ENCODE data around the gene DMP1.

DMP1 gene, protein sequence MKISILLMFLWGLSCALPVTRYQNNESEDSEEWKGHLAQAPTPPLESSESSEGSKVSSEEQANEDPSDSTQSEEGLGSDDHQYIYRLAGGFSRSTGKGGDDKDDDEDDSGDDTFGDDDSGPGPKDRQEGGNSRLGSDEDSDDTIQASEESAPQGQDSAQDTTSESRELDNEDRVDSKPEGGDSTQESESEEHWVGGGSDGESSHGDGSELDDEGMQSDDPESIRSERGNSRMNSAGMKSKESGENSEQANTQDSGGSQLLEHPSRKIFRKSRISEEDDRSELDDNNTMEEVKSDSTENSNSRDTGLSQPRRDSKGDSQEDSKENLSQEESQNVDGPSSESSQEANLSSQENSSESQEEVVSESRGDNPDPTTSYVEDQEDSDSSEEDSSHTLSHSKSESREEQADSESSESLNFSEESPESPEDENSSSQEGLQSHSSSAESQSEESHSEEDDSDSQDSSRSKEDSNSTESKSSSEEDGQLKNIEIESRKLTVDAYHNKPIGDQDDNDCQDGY

GRCh38 chr4:87649980-87650379 lies at the start of gene DMP1:
TSS of gene DMP1 (plus strand) at chr4:87650280. CDS start at chr4:87656493, 6,213 bp downstream.
- no peak for DNase-seq

GRCh38 chr4:87601361-87601760 lies 48.7 kb upstream of the DMP1 start:
- DNase-seq = no peak

- no peak for DNase-seq
These were observed 41.9 kb upstream of the DMP1 start, which contains the start of gene DSPP for GRCh38 chr4:87608229-87608628. TSS of gene DSPP (plus strand) at chr4:87608529. CDS start at chr4:87610909, 2,380 bp downstream.

DNA sequence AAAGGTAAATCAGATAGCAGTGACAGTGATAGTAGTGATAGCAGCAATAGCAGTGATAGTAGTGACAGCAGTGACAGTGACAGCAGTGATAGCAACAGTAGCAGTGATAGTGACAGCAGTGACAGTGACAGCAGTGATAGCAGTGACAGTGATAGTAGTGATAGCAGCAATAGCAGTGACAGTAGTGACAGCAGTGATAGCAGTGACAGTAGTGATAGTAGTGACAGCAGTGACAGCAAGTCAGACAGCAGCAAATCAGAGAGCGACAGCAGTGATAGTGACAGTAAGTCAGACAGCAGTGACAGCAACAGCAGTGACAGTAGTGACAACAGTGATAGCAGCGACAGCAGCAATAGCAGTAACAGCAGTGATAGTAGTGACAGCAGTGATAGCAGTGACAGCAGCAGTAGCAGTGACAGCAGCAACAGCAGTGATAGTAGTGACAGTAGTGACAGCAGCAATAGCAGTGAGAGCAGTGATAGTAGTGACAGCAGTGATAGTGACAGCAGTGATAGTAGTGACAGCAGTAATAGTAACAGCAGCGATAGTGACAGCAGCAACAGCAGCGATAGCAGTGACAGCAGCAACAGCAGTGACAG lies 35.7 kb upstream of the DMP1 start:
- no peak for DNase-seq

- DNase-seq = no peak
These were observed 33.8 kb upstream of the DMP1 start for GRCh38 chr4:87616268-87616667.

- DNase-seq = no peak
These were observed 30.0 kb upstream of the DMP1 start for GRCh38 chr4:87620086-87620485.

DNA sequence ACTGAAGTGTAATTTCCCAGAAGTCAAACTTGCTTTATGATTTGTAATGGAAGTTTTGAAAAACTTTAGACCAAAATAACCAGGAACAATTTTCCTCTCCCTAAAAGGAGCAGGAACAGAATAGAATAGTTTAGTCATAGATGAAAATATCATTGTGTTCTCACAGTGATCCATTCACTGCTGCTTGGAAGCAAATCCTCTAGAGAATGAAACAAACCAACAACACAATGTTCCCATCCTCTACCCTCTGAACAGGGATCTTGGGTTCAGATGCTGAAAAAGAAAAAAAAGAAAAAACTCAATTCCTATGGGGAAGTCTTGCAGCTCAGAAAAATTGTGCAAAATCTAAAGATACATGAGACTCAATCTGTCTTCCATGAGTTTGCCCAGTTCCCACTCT lies 29.6 kb upstream of the DMP1 start:
- DNase-seq = no peak

DNA sequence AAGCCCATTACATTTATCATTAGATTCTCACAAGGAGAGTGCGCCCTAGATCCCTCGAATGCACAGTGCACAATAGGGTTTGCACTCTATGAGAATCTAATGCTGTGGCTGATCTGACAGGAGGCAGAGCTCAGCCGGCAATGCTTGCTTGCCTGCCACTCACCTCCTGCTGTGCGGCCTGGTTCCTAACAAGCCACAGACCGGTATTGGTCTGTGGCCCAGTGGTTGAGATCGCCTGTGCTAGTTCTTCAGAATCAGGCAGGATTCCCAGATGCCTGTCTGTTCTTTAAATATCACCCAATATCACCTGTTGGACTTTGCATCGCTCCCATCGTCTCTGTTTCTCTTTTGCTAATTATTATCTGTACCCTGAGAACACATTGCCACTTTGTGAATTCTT lies 27.8 kb upstream of the DMP1 start:
- DNase-seq = no peak

DNA sequence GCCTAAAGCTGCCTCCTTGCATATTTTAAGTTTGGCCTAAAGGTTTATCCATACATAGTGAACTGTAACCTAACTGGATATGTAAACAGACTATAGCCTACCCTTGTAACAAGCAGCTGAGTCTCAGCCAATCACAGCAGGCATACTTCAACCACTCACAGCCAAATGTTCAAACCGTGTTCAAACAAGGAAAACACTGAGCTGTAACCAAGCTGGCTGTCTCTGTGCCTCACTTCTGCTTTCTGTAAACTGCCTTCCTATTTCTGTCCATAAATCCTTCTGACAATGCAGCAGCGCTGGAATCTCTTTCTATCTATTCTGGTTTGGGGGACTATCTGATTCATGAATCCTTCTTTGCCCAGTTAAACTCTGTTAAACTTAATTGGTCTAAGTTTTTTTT lies 25.4 kb upstream of the DMP1 start:
- no peak for DNase-seq

DNA sequence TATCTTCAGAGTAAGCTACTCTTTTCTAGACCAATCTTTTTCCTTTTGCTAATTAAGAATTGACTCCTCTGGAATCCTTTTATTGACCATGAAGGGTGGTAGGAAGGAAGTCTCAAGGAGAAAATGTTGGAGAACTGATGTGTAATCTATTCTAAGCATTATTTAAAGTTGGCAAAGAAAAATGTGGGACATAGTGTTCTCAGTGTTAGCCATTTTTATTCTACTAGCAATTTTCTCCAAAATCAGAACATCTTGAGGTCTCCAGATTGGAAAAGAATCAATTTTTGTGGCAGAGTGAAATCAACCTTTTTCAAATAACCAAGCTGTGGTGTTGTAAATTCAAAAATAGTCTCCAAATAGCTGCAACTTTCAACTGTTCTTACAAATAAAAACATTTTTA lies 18.4 kb upstream of the DMP1 start:
- DNase-seq = no peak

DNA sequence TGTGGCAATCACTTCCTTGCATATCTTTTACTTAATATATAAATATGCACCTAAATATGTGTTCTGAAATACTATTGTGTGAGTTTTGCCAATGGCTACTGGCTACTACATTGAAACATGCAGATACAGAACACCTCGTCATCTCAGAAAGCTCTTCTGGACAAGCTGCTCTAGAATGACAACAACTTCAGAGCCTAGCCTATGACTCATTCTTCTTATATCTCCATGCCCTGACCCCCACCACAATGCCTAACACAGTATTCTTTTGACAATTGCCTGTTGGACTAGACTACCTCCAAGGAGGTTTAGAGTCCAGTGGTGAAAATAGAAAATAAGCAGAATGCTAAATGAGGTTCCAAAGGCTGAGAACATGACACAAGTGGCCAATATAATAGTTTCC lies 17.6 kb upstream of the DMP1 start:
- no peak for DNase-seq

DNA sequence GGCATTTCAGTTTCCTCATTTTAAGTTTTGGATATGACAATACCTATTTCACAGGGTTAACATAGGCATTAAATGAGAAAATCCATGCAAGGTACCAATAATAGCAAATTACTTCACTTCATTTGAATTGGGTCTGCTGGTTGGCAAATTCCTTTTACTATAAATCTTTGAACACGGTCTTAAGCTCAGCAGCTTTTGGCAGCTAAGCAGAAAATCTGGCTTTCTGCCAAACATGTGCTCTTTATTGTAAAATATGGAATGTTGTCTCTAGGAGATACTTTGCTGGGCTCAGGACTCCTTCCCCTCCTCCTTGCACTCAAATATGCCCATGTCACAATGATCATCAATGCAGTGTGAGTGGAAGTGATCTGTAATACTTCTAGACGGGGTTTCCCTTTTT lies 16.8 kb upstream of the DMP1 start:
- peak; percentile 9 for DNase-seq

- DNase-seq = no peak
These were observed 5.8 kb upstream of the DMP1 start for GRCh38 chr4:87644286-87644685.

GRCh38 chr4:87650938-87651337 lies 858 bp downstream of the DMP1 start:
- DNase-seq = no peak

GRCh38 chr4:87651941-87652340 lies 1.9 kb downstream of the DMP1 start:
- DNase-seq = no peak

DNA sequence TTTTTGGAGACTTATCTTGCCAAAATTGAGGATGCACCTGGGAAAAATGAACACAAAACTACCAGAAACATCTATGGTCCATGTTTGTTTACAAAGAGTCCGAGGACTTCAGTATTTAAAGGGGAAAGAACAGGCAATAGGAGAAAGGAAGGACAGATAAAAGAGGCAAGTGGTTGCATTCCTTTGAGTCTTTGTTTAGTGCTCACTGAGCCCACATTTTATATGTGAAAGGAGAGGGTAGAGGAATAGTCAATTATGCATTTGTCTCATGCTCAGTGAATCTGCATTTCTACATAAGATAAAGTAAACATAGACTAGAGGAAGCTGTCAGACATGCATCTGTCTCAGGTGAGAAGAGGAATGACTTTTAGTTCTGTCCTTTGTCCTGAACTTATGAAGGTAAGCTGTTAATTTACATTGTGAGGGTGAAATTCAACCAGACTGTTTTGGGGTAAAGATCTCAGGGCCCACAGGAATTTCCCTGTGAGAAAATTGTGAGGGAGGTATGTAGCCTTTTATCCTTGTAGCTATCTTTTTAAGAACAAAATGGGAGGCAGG lies 4.5 kb downstream of the DMP1 start:
- no peak for DNase-seq

DNA sequence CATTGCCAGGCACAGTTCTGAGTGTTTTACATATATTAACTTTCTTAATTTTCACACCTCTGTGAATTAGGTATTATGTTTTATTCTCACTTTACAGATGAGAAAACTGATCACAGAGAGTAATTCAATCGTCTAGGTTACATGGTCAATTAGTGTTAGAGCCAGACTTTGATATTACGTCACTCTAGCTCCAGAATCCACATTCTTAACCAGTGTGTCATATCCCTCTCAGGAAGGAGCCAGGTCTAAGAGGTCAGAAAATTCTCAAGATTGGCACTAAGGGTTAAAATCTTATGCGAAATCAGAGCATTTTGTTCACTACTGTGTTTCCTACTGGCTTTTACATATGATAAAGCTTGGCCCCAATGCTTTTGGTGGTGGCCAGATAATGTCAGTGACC lies 7.4 kb downstream of the DMP1 start:
- DNase-seq = no peak

- no peak for DNase-seq
These were observed 9.3 kb downstream of the DMP1 start for GRCh38 chr4:87659247-87659931.

- no peak for DNase-seq
These were observed 12.8 kb downstream of the DMP1 start for GRCh38 chr4:87662871-87663270.

DNA sequence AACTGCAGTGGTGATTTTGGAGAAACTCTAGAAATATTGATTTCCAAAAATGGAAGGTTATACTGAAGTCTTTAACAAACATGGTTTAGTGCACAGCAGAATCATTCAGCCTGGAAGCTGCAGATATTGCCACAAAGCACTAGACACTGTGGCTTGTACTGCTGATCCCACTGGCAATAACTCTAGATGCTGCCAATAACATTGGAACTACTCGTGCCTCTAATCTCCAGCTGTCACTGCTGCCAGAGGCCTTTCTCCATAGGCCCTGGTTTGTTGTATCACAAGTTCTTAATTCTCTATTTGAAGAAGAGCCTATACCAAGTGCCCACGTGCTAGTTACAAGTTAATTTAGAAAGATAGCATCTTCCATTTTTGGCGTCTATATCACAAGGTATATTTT lies 19.3 kb downstream of the DMP1 start:
- DNase-seq = no peak

DNA sequence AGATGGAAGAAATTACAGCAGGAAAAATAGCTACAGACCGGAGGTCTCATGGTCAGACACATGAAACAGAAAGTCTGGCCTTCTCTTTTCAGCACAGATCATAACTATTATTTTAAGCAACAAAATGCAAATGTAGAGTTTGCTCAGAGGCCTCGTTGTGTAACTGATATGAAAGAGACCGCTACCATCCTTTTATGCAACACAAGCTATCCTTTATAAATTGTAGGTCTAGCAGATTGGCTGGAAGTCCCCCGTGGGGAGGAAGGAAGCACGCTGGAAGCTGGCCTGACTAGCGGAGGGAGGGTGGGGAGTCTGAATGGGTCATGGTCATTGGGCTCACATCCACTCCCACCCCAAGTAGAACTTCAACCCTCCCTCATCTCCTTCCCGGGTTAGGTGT lies 27.7 kb downstream of the DMP1 start:
- no peak for DNase-seq

- DNase-seq = no peak
These were observed 29.5 kb downstream of the DMP1 start for GRCh38 chr4:87679449-87680169.

DNA sequence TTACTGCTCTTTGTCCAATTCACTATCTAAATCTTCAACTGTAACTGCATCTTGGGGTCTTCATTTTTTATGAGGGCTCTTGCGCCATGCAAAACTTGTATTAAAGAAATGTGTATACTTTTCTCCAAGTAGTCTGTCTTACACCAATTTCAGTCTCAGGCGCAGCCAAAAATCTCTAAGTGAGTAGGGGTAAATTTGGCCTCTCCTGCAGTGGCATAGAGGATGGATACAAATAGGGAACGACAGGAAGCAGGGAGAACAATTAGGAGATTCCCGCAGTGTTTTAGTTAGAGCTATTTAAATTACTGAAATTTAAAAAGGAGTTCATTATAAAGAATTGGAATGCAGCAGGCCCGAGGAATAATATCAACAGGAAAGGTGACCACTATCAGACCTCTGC lies 30.2 kb downstream of the DMP1 start:
- no peak for DNase-seq

Data from NCI-H1105 (cell line).